Measurements from ENCODE around the gene PLD2. TPM values are rescaled to one million over a fixed set of nuclear protein-coding genes. Genes with fewer than 3 reads are reported as not detected.

The PLD2 gene
- total RNA-seq, 1 donor from 2014 or later = 32.3 TPM

GRCh38 chr17:4833941-4834680 lies 27.2 kb downstream of the PLD2 start:
- DNase-seq (ENCODE audit: low read depth, low spot score) = no peak

- DNase-seq (ENCODE audit: low read depth, low spot score) = no peak
These were observed 27.7 kb downstream of the PLD2 start for GRCh38 chr17:4834681-4835020.

GRCh38 chr17:4836221-4836620 lies 29.3 kb downstream of the PLD2 start:
- no peak for DNase-seq (ENCODE audit: low read depth, low spot score)

- no peak for DNase-seq (ENCODE audit: low read depth, low spot score)
These were observed 30.7 kb downstream of the PLD2 start for GRCh38 chr17:4837471-4838308.

GRCh38 chr17:4838309-4838785 lies 31.4 kb downstream of the PLD2 start:
- DNase-seq (ENCODE audit: low read depth, low spot score) = no peak

GRCh38 chr17:4839221-4839620 lies 32.3 kb downstream of the PLD2 start:
- no peak for DNase-seq (ENCODE audit: low read depth, low spot score)

GRCh38 chr17:4839965-4840892 lies 33.3 kb downstream of the PLD2 start:
- no peak for DNase-seq (ENCODE audit: low read depth, low spot score)

- no peak for DNase-seq (ENCODE audit: low read depth, low spot score)
These were observed 33.9 kb downstream of the PLD2 start for GRCh38 chr17:4840893-4841242.

GRCh38 chr17:4842376-4842775 lies 35.4 kb downstream of the PLD2 start:
- DNase-seq (ENCODE audit: low read depth, low spot score) = no peak

- no peak for DNase-seq (ENCODE audit: low read depth, low spot score)
These were observed 36.5 kb downstream of the PLD2 start for GRCh38 chr17:4843321-4844000.

GRCh38 chr17:4845118-4845517 lies 38.2 kb downstream of the PLD2 start:
- DNase-seq (ENCODE audit: low read depth, low spot score) = no peak

GRCh38 chr17:4846635-4847390 lies 39.9 kb downstream of the PLD2 start:
- DNase-seq (ENCODE audit: low read depth, low spot score) = no peak

GRCh38 chr17:4849011-4849536 lies 42.1 kb downstream of the PLD2 start:
- no peak for DNase-seq (ENCODE audit: low read depth, low spot score)

- DNase-seq (ENCODE audit: low read depth, low spot score) = no peak
These were observed 43.3 kb downstream of the PLD2 start for GRCh38 chr17:4850246-4850645.

- no peak for DNase-seq (ENCODE audit: low read depth, low spot score)
These were observed 44.1 kb downstream of the PLD2 start for GRCh38 chr17:4851084-4851483.

- no peak for DNase-seq (ENCODE audit: low read depth, low spot score)
These were observed 45.7 kb downstream of the PLD2 start for GRCh38 chr17:4852567-4853207.

GRCh38 chr17:4853208-4853671 lies 46.3 kb downstream of the PLD2 start:
- no peak for DNase-seq (ENCODE audit: low read depth, low spot score)

GRCh38 chr17:4854111-4854681 lies 47.2 kb downstream of the PLD2 start:
- DNase-seq (ENCODE audit: low read depth, low spot score) = no peak

GRCh38 chr17:4856271-4856936 lies 49.5 kb downstream of the PLD2 start:
- no peak for DNase-seq (ENCODE audit: low read depth, low spot score)

Measured in pulmonary artery endothelial cell (primary cell).